Mesendoderm (in vitro differentiated cells): ENCODE data around the gene TOP1.

ENCODE experiments used
- DNase-seq: peaks from one replicate; pipeline ENCODE4 v3.0.0; 2013
- H2AK5ac ChIP-seq: 2 replicates; pipeline ENCODE4 v1.6.1; 2013; ENCODE audit warnings: low read length, inconsistent platforms
- H2BK120ac ChIP-seq: 2 replicates; pipeline ENCODE4 v1.6.1; 2013; ENCODE audit warnings: low read depth, mild to moderate bottlenecking, low read length, moderate library complexity, mixed read lengths
- H2BK15ac ChIP-seq: replicated peaks from 2 replicates; pipeline ENCODE4 v1.6.1; 2013; ENCODE audit warnings: low read depth, mild to moderate bottlenecking, moderate library complexity
- H2BK5ac ChIP-seq: 2 replicates; pipeline ENCODE4 v1.6.1; 2013; ENCODE audit warnings: low read length, inconsistent platforms
- H3K18ac ChIP-seq: 2 replicates; pipeline ENCODE4 v1.6.1; 2013; ENCODE audit warnings: mild to moderate bottlenecking, low read length, mixed read lengths
- H3K23ac ChIP-seq: one replicate; pipeline ENCODE4 v1.6.1; 2013; ENCODE audit warnings: low read length
- H3K27ac ChIP-seq: 2 replicates; pipeline ENCODE4 v1.5.1; 2013; ENCODE audit warnings: low read depth, mild to moderate bottlenecking, inconsistent platforms, low read length, moderate library complexity
- H3K27me3 ChIP-seq: 2 replicates; pipeline ENCODE4 v1.6.1; 2013; ENCODE audit warnings: low read length, control low read depth, mild to moderate bottlenecking, inconsistent platforms; ENCODE audit not compliant: insufficient read depth, poor library complexity
- H3K36me3 ChIP-seq: 2 replicates; pipeline ENCODE4 v1.6.1; 2013; ENCODE audit warnings: low read length, inconsistent platforms; ENCODE audit not compliant: control insufficient read depth, insufficient read depth
- H3K4ac ChIP-seq: one replicate; pipeline ENCODE4 v1.6.1; 2013; ENCODE audit warnings: low read depth, mild to moderate bottlenecking, low read length, moderate library complexity
- H3K4me1 ChIP-seq: 2 replicates; pipeline ENCODE4 v1.6.1; 2013; ENCODE audit warnings: low read depth, low read length, inconsistent platforms; ENCODE audit not compliant: control insufficient read depth
- H3K4me2 ChIP-seq: 2 replicates; pipeline ENCODE4 v1.6.1; 2013; ENCODE audit warnings: low read length
- H3K4me3 ChIP-seq: 2 replicates; pipeline ENCODE4 v1.5.1; 2013; ENCODE audit warnings: mild to moderate bottlenecking, low read length
- H3K56ac ChIP-seq: one replicate; pipeline ENCODE4 v1.6.1; 2013; ENCODE audit warnings: low read length
- H3K79me1 ChIP-seq: 2 replicates; pipeline ENCODE4 v1.6.1; 2013; ENCODE audit warnings: low read length, inconsistent platforms
- H3K79me2 ChIP-seq: 2 replicates; pipeline ENCODE4 v1.6.1; 2013; ENCODE audit warnings: mild to moderate bottlenecking, low read length; ENCODE audit not compliant: control insufficient read depth, insufficient read depth
- H3K9ac ChIP-seq: 2 replicates; pipeline ENCODE4 v1.6.1; 2013; ENCODE audit warnings: low read length, inconsistent platforms
- H4K5ac ChIP-seq: one replicate; pipeline ENCODE4 v1.6.1; 2013; ENCODE audit warnings: low read length
- H4K8ac ChIP-seq: one replicate; pipeline ENCODE4 v1.6.1; 2013; ENCODE audit warnings: low read depth, mild to moderate bottlenecking, control low read depth, low read length, moderate library complexity
- WGBS: extraction: QIAGEN DNeasy Blood & Tissue Kit; methylation state at CpG from one replicate; pipeline ENCODE4 v1.1.7; 2013; ENCODE audit warnings: low lambda C conversion rate, missing lambda C conversion rate; ENCODE audit not compliant: insufficient coverage; ENCODE audit errors: extremely low coverage; 5-methylcytosine and 5-hydroxymethylcytosine counted together

Gene TOP1

GRCh38 chr20:41038878-41039404 lies 10.3 kb downstream of the TOP1 start:
- no peak for DNase-seq
- no peak overlapping the region for H3K18ac ChIP-seq
- H4K5ac ChIP-seq = no peak overlapping the region
- no peak overlapping the region for H2BK15ac ChIP-seq
- no peak overlapping the region for H3K4me2 ChIP-seq
- peaks cover 9% of the 10 kb centered on the region for H3K79me1 ChIP-seq
- H3K27ac ChIP-seq = no peak overlapping the region
- H2BK5ac ChIP-seq = no peak overlapping the region
- no CpG with 5 or more reads among the region's 7 CpGs for WGBS
- no peak overlapping the region for H3K9ac ChIP-seq
- H3K36me3 ChIP-seq = no peaks in the 10 kb centered on the region
- no peak overlapping the region for H3K56ac ChIP-seq
- no peak overlapping the region for H4K8ac ChIP-seq
- peaks cover 1% of the 10 kb centered on the region for H3K4me1 ChIP-seq
- H3K79me2 ChIP-seq = peaks cover 52% of the 10 kb centered on the region
- H3K4me3 ChIP-seq = no peak overlapping the region
- no peak overlapping the region for H2BK120ac ChIP-seq
- H3K4ac ChIP-seq = no peak overlapping the region
- H3K23ac ChIP-seq = no peak overlapping the region
- H3K27me3 ChIP-seq = no peaks in the 10 kb centered on the region
- no peak overlapping the region for H2AK5ac ChIP-seq

- H3K27ac ChIP-seq = no peak overlapping the region
- no peak overlapping the region for H2BK15ac ChIP-seq
- peaks cover 12% of the 10 kb centered on the region for H3K79me1 ChIP-seq
- no CpG with 5 or more reads among the region's 1 CpG for WGBS
- H3K9ac ChIP-seq = no peak overlapping the region
- H4K5ac ChIP-seq = no peak overlapping the region
- H3K56ac ChIP-seq = no peak overlapping the region
- DNase-seq = no peak
- H2AK5ac ChIP-seq = no peak overlapping the region
- no peak overlapping the region for H3K4me3 ChIP-seq
- no peak overlapping the region for H3K4ac ChIP-seq
- H3K4me1 ChIP-seq = peaks cover 4% of the 10 kb centered on the region
- peaks cover 55% of the 10 kb centered on the region for H3K79me2 ChIP-seq
- H3K23ac ChIP-seq = no peak overlapping the region
- H3K36me3 ChIP-seq = no peaks in the 10 kb centered on the region
- H2BK5ac ChIP-seq = no peak overlapping the region
- no peak overlapping the region for H3K18ac ChIP-seq
- no peak overlapping the region for H2BK120ac ChIP-seq
- no peaks in the 10 kb centered on the region for H3K27me3 ChIP-seq
- H4K8ac ChIP-seq = no peak overlapping the region
- H3K4me2 ChIP-seq = no peak overlapping the region
Observed at GRCh38 chr20:41040855-41041254, 12.2 kb downstream of the TOP1 start.

- Histone ChIP-seq H4K8ac (no peak overlapping the region), H3K27ac (no peak overlapping the region), H3K9ac (no peak overlapping the region), H3K4me1 (peaks cover 3% of the 10 kb centered on the region), H3K4ac (no peak overlapping the region), H3K4me3 (no peak overlapping the region), H3K36me3 (no peaks in the 10 kb centered on the region), H3K79me1 (peaks cover 13% of the 10 kb centered on the region), H3K23ac (no peak overlapping the region), H4K5ac (no peak overlapping the region), H3K27me3 (no peaks in the 10 kb centered on the region), H2BK5ac (no peak overlapping the region), H2BK120ac (no peak overlapping the region), H3K4me2 (no peak overlapping the region), H3K79me2 (peaks cover 54% of the 10 kb centered on the region), H2BK15ac (no peak overlapping the region), H3K18ac (no peak overlapping the region), H3K56ac (no peak overlapping the region), H2AK5ac (no peak overlapping the region)
- DNase-seq = no peak
- no CpG with 5 or more reads among the region's 4 CpGs for WGBS
Observed at GRCh38 chr20:41041693-41042092, 13.1 kb downstream of the TOP1 start.

GRCh38 chr20:41044409-41045062 lies 15.9 kb downstream of the TOP1 start:
- Histone ChIP-seq H3K4ac (no peak overlapping the region), H2BK5ac (no peak overlapping the region), H3K4me3 (no peak overlapping the region), H3K79me2 (peaks cover 60% of the 10 kb centered on the region), H3K4me2 (no peak overlapping the region), H3K18ac (no peak overlapping the region), H4K5ac (no peak overlapping the region), H3K27ac (no peak overlapping the region), H2BK15ac (no peak overlapping the region), H3K4me1 (peaks cover 26% of the 10 kb centered on the region), H2BK120ac (no peak overlapping the region), H3K27me3 (no peaks in the 10 kb centered on the region), H3K23ac (no peak overlapping the region), H3K56ac (peak overlapping the region; percentile 15), H3K79me1 (peaks cover 21% of the 10 kb centered on the region), H3K36me3 (no peaks in the 10 kb centered on the region), H3K9ac (no peak overlapping the region), H2AK5ac (no peak overlapping the region), H4K8ac (no peak overlapping the region)
- WGBS = no CpG with 5 or more reads among the region's 9 CpGs
- DNase-seq = no peak

GRCh38 chr20:41045671-41046070 lies 17.0 kb downstream of the TOP1 start:
- Histone ChIP-seq H3K9ac (no peak overlapping the region), H3K27ac (no peak overlapping the region), H4K8ac (no peak overlapping the region), H2BK15ac (no peak overlapping the region), H3K4me2 (no peak overlapping the region), H3K4ac (no peak overlapping the region), H3K23ac (no peak overlapping the region), H3K79me2 (peaks cover 65% of the 10 kb centered on the region), H3K36me3 (no peaks in the 10 kb centered on the region), H4K5ac (no peak overlapping the region), H3K79me1 (peaks cover 25% of the 10 kb centered on the region), H3K4me1 (peaks cover 30% of the 10 kb centered on the region), H3K56ac (no peak overlapping the region), H2BK5ac (no peak overlapping the region), H3K18ac (no peak overlapping the region), H3K4me3 (no peak overlapping the region), H3K27me3 (no peaks in the 10 kb centered on the region), H2BK120ac (no peak overlapping the region), H2AK5ac (no peak overlapping the region)
- WGBS = no CpG with 5 or more reads among the region's 2 CpGs
- no peak for DNase-seq

- Histone ChIP-seq H3K4me2 (no peak overlapping the region), H2BK15ac (no peak overlapping the region), H4K8ac (no peak overlapping the region), H2BK5ac (no peak overlapping the region), H3K79me2 (peaks cover 68% of the 10 kb centered on the region), H3K9ac (no peak overlapping the region), H2AK5ac (no peak overlapping the region), H3K36me3 (no peaks in the 10 kb centered on the region), H3K18ac (no peak overlapping the region), H3K79me1 (peaks cover 27% of the 10 kb centered on the region), H3K56ac (no peak overlapping the region), H3K27me3 (no peaks in the 10 kb centered on the region), H3K27ac (no peak overlapping the region), H3K4ac (no peak overlapping the region), H3K4me1 (peaks cover 32% of the 10 kb centered on the region), H3K23ac (no peak overlapping the region), H3K4me3 (no peak overlapping the region), H4K5ac (no peak overlapping the region), H2BK120ac (no peak overlapping the region)
- no peak for DNase-seq
- WGBS = no CpG with 5 or more reads among the region's 2 CpGs
Observed at GRCh38 chr20:41046716-41047115, 18.1 kb downstream of the TOP1 start.
